Measurements from ENCODE around the gene APOA5.
A peak's percentile ranks its signal among the peaks of the same experiment; 100 is the strongest.

Gene APOA5

DNA sequence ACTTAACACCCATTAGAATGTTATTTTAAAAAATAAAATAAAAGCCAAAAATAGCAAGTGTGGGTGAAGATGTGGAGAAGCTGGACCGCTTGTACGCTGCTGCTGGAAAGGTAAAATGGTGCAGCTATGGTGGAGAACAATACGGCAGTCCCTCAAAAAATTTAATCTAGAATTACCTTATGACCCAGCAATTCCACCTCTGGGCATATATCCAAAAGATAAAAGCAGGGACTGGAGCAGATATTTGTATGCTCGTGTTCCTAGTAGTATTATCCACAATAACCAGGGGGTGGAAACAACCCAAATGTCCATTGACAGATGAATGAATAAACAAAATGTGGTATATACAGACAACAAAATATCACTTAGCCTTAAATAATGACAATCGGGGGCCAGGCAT, 6.1 kb upstream of the APOA5 start:
- Mint-ChIP-seq H3K4me1 (no peaks in the 10 kb centered on the region), H3K4me3 (no peak overlapping the region), H3K27ac (no peak overlapping the region), H3K27me3 (peaks cover 20 to 25% of the 10 kb centered on the region in 2 donors), H3K9me3 (no peaks in the 10 kb centered on the region), H3K36me3 (no peaks in the 10 kb centered on the region)
- DNase-seq (no peak), ATAC-seq (replicated peaks) (no peak)

DNA sequence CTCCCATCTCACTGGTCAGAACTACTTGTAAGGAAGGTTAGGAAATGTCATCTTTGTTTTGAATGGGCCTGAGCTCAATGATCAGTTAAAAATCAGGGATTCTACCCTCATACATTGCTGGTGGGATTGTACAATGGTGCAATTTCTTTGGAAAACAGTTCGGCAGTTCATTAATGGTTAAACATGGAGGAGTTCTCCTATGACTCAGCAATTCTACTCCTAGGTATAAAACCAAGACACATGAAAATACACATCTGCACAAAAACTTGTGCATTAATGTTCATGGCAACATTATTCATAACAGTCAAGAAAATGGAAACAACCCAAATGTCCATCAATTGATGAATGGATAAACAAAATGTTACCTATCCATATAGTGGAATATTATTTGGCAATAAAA, 4.9 kb upstream of the APOA5 start:
- DNase-seq = no peak

DNA sequence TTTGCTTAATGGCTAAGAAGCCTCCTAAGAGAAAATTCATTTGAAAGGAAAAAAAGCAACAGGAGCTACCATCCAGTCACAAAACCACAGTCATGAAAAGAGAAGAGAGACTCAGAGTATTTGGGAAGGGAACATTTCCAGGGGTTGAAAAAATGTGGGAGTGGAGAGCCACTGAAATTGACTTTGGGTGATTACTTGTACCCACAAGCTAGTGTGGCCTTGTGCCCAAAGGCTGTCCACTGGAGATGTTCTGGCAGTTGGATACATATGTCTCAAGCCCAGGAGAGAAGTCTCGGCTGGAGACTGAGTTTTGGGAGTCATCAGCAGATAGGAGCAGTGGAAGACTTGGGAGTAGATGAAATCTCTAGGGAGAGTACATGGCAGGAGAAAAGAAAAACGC, 3.2 kb upstream of the APOA5 start:
- peaks cover 19 to 21% of the 10 kb centered on the region in 2 donors for H3K27me3 Mint-ChIP-seq
- H3K9me3 Mint-ChIP-seq = no peaks in the 10 kb centered on the region
- no peak overlapping the region for H3K4me3 Mint-ChIP-seq
- no peaks in the 10 kb centered on the region for H3K36me3 Mint-ChIP-seq
- peaks cover 3 to 11% of the 10 kb centered on the region in 2 donors for H3K4me1 Mint-ChIP-seq
- no peak for DNase-seq
- ATAC-seq (replicated peaks) = no peak
- H3K27ac Mint-ChIP-seq = no peak overlapping the region

More for the DNA sequence above, 4.9 kb upstream of the APOA5 start:
- ATAC-seq (replicated peaks) = no peak
- Mint-ChIP-seq H3K27ac (no peak overlapping the region), H3K36me3 (no peaks in the 10 kb centered on the region), H3K9me3 (no peaks in the 10 kb centered on the region), H3K27me3 (peaks cover 17 to 18% of the 10 kb centered on the region in 2 donors), H3K4me3 (no peak overlapping the region), H3K4me1 (peaks cover 0 to under 1% of the 10 kb centered on the region in 2 donors)

DNA sequence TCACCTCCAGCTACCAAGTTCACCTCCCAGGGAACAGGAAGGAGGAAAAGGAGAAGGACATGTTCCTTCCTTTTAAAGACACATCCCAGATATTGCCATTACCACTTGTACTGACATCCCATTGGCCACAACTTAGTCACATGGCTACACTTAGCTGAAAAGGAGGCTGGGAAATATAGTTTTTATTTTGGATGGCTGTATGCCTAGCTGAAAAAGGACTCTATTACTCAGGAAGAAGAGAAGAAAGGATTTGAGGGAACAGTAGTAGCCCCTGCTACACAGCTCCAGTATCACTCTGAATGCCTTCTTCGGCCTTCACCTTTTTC, 2.1 kb upstream of the APOA5 start:
- ATAC-seq (replicated peaks) = no peak
- Mint-ChIP-seq H3K27ac (no peak overlapping the region), H3K4me3 (no peak overlapping the region), H3K4me1 (peaks cover 3 to 11% of the 10 kb centered on the region in 2 donors), H3K36me3 (no peaks in the 10 kb centered on the region), H3K9me3 (no peaks in the 10 kb centered on the region), H3K27me3 (peaks cover 8 to 10% of the 10 kb centered on the region in 2 donors)
- DNase-seq = no peak

DNA sequence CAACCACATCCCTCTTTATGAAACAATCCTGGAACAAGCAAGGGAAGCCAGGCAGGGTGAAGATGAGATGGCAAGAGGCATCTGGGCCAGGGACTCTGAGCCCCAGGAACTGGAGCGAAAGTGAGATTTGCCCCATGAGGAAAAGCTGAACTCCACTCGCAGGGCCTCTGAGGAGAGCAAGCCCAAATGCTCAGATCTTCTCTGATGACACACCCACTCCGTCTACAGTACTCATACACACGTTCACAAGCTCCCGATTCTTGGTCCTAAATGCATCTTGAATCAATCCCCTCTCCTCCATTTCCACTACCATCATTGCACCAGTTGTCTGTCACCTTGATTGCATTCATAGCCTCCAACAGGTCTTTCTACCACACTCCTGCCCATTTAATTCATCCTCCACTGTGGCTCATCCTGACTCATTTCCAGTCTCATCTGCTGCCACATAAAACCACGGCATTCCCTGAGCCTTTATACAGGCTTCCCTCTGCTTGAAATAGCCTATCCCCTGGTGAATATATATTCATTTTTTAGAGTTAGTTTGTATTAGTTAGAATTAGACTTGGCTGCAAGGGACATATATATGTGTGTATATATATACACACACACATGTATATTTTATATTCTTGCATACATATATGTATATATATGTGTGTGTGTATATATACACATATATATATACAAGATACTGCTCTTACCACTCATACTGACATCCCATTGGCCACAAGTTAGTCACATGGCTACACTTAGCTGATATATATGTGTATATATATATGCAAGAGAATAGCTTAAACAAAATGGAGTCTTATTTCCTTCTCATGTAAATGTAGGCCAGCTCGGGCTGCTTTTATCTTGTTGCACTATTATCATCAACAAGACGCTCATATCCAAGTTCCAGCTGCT, 1.4 kb upstream of the APOA5 start:
- no peaks in the 10 kb centered on the region for H3K9me3 Mint-ChIP-seq
- ATAC-seq (replicated peaks) (no peak), DNase-seq (no peak)
- peaks cover 8 to 18% of the 10 kb centered on the region in 2 donors for H3K4me1 Mint-ChIP-seq
- no peak overlapping the region for H3K27ac Mint-ChIP-seq
- no peak overlapping the region for H3K4me3 Mint-ChIP-seq
- H3K36me3 Mint-ChIP-seq = no peaks in the 10 kb centered on the region
- H3K27me3 Mint-ChIP-seq = peaks cover 7 to 10% of the 10 kb centered on the region in 2 donors

DNA sequence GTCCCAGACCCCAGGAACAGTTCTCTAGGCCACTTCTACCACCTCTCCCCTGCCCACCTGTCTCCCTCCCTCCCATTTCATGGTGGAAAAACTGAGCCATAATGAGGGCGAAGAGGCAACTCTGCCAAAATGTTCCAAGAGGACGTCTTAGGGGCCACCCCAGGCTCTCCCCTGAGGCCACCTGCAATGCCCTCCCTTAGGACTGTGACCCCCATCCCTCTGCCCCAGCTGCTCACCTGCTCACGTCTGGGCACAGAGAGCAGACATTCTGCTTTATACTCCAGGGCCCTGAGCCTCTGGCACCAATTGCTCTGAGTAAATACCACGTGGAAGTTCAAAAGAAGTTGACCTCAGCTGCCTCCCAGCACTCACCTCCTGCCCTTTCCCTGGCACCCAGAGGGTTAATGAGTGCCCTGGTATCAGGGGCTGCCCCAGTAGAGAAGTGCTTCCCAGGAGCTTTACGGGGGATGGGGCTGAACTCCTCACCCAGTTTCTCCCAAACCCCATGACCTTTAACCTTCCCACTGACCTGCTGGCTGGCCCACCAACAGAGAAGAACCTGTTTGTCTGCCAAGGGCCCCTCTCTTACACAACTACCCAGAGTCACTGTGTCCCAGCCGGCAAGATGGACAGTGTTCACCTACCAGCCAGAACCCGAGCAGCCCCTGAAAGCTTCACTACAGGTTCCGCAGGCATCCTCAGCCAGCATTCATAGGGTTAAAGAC, 627 bp upstream of the APOA5 start:
- no peaks in the 10 kb centered on the region for H3K9me3 Mint-ChIP-seq
- H3K4me1 Mint-ChIP-seq = peaks cover 8 to 21% of the 10 kb centered on the region in 2 donors
- H3K27ac Mint-ChIP-seq = no peak overlapping the region
- no peak overlapping the region for H3K4me3 Mint-ChIP-seq
- H3K36me3 Mint-ChIP-seq = peaks cover 0 to 3% of the 10 kb centered on the region in 2 donors
- DNase-seq = no peak
- peaks cover 7 to 10% of the 10 kb centered on the region in 2 donors for H3K27me3 Mint-ChIP-seq
- ATAC-seq (replicated peaks) = no peak

DNA sequence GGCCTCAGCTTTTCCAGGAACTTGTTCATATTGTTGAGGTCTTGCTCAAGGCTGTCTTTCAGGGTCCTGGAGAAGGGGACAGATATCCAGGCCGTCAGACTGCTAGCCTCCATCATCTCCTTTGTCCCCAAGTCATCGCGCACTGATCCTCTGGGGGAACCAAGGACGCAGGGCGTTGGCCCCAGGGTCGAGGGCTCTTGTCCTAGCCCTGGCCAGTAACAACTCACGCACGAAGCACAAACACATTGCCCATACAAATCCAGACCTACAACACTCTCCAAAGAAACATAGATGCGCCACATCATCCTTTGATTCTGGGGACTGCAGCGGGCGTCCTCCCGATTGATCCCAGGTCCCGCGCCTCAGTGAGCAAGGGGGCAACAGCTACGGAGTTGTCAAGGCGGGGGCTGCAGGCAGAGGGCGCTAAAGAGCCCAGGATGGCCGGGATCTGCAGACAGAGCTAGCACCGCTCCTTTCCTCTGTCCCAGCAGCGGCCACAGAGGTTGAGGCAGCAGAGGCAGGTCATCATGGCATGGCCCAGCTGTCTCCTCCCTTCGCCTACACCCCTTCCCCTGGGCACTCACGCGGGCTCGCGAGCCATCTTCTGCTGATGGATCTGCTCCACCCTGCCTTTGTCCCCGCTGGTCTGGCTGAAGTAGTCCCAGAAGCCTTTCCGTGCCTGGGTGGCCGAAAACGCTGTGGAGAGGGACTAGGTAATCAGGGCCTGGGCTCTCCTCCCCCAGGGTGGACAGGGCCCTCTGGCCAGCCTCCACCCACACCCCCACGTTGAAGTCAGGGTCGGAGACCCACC, 472 bp downstream of the APOA5 start:
- peak; percentile 44 for DNase-seq
- Mint-ChIP-seq H3K27me3 (peaks cover 7 to 10% of the 10 kb centered on the region in 2 donors), H3K27ac (no peak overlapping the region), H3K9me3 (no peaks in the 10 kb centered on the region), H3K36me3 (peaks cover 3 to 12% of the 10 kb centered on the region in 2 donors), H3K4me3 (peak overlapping the region in 1 of 2 donors; percentile 19), H3K4me1 (peaks cover 13 to 30% of the 10 kb centered on the region in 2 donors)
- peak; percentile 49 to 56 for ATAC-seq (replicated peaks)

DNA sequence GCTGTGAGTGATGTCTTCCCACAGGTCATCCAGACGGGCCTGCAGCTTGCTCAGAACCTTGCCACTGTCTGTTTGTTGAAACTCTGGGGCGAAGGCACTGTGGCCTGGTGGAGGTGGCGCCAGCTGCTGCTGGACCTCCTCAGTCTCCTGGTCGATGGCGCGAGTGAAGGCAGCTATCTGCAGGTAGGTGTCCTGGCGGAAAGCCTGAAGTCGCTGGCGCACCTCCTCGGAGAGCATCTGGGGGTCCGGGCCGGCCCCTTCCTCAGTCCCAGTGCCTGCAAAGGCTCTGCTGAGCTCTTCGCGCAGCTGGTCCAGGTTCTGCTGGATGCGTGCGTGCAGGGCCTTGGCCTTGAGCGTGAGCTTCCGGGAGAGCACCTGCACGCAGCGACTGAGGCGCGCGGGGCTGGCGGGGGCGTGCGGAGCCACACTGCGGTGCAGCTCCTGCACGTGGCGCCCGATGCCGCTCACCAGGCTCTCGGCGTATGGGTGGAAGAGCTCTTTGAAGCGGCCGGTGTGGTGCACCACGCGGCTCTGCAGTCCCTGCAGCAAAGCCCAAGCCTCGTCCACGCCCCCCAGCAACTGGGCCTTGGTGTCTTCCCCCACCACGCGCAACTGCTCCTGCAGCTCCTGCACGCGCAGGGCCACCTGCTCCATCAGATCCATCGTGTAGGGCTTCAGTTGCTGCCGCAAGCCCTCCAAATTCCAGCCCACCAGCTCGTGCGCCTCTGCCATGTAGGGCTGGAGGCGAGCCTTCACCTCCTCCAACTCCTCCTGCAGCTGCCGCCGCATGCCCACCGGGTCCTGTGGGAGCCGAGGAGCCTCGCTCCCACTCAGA, 1.3 kb downstream of the APOA5 start:
- H3K4me1 Mint-ChIP-seq = peaks cover 14 to 33% of the 10 kb centered on the region in 2 donors
- no peak for DNase-seq
- H3K4me3 Mint-ChIP-seq = no peak overlapping the region
- H3K9me3 Mint-ChIP-seq = no peaks in the 10 kb centered on the region
- peaks cover 5 to 17% of the 10 kb centered on the region in 2 donors for H3K36me3 Mint-ChIP-seq
- no peak overlapping the region for H3K27ac Mint-ChIP-seq
- peaks cover 7 to 10% of the 10 kb centered on the region in 2 donors for H3K27me3 Mint-ChIP-seq
- no peak for ATAC-seq (replicated peaks)

DNA sequence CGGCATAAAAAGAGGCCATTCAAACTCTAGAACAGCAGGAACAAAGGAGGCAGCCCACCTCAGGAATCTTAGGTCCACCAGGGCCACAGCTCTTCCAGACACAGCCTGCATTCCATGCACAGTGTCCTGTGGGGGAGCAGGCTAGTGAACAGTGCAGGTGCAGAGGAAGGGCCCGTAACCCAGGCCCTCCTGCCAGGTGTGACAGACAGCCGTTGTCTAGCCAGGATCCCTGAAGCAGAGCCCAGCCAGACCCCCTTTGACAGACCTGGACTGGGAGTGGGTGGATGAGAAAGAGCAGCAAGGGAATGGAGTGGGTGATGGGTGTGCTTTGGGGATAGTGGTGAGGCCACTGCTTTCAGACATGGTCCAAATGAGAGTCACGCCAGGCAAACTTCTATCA, 2.7 kb downstream of the APOA5 start:
- peaks cover 19 to 31% of the 10 kb centered on the region in 2 donors for H3K36me3 Mint-ChIP-seq
- ATAC-seq (replicated peaks) (no peak), DNase-seq (no peak)
- no peaks in the 10 kb centered on the region for H3K9me3 Mint-ChIP-seq
- peaks cover 7 to 10% of the 10 kb centered on the region in 2 donors for H3K27me3 Mint-ChIP-seq
- H3K27ac Mint-ChIP-seq = no peak overlapping the region
- peak overlapping the region in 1 of 2 donors; percentile 96 for H3K4me3 Mint-ChIP-seq
- peaks cover 19 to 39% of the 10 kb centered on the region in 2 donors for H3K4me1 Mint-ChIP-seq

DNA sequence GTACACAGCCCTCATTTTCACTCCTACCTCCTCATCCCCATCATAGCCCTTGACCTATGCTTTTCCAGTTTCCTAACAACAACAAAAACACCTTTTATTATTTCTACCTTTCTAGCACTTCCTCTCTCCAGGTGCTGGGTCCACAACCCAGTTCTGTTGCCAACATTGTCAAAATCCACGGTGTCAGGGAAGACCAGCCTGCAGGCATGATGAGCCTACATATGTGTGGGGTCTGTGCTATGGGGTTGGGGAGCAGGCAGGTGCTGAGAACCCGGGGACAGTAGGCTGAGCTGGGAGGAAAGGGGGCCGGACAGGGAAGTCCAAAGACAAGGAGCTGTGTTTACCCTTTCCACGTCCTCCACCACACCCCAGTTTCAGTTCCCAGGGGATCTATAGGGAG, 3.1 kb downstream of the APOA5 start:
- Mint-ChIP-seq H3K4me1 (peaks cover 19 to 39% of the 10 kb centered on the region in 2 donors), H3K27ac (peak overlapping the region; percentile 98), H3K4me3 (peak overlapping the region; percentile 95 to 96)

DNA sequence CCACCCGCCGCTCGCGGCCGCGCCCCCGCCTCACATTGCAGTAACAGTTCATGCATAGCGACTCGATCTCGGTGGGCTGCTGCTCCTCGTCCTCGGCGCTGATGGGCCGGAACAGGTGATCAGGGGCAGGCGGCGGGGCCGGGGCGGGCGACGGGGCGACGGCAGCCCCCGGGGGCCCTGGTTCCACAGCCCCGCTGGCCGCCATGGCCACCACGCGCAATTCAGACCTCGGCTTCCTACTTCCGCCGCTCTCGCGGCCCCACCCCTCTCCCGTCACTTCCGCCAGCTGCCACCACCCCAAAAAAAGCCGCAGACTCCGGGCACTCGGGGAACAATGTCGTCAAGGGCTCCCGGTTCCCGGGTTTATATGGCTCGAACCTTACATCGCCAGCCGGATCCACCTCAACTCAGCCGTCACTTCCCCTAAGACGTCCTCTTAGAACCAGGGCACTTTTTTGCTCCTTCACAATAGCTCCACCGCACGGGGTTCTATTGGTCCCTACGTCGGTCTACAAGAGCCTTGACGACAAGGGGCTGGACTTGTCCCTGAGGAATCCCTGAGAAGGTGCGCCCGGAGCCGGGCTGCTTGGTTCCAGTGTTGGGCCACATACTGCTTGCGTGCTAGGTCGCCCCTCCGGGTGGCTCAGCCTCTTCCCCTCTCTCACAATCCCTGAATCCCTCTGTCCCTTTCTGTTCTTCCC, 3.7 kb downstream of the APOA5 start, which contains the start of gene ZPR1:
TSS of gene ZPR1 (minus strand) at position 238 of the 701 bp plus-strand sequence. CDS start at position 205, 33 bp downstream.
- ATAC-seq (replicated peaks) (peak; percentile 91 to 94), DNase-seq (peak; percentile 72)
- Mint-ChIP-seq H3K4me3 (peak within 1 kb of the TSS; percentile 95 to 96), H3K9me3 (no peaks in the 10 kb centered on the region), H3K27ac (peak within 1 kb of the TSS; percentile 98), H3K4me1 (peaks cover 19 to 39% of the 10 kb centered on the region in 2 donors), H3K36me3 (peaks cover 26 to 38% of the 10 kb centered on the region in 2 donors), H3K27me3 (peaks cover 7 to 10% of the 10 kb centered on the region in 2 donors)

More for the DNA sequence above, 3.1 kb downstream of the APOA5 start:
- no peak for DNase-seq
- Mint-ChIP-seq H3K36me3 (peaks cover 20 to 32% of the 10 kb centered on the region in 2 donors), H3K27me3 (peaks cover 7 to 10% of the 10 kb centered on the region in 2 donors), H3K9me3 (no peaks in the 10 kb centered on the region)
- no peak for ATAC-seq (replicated peaks)

DNA sequence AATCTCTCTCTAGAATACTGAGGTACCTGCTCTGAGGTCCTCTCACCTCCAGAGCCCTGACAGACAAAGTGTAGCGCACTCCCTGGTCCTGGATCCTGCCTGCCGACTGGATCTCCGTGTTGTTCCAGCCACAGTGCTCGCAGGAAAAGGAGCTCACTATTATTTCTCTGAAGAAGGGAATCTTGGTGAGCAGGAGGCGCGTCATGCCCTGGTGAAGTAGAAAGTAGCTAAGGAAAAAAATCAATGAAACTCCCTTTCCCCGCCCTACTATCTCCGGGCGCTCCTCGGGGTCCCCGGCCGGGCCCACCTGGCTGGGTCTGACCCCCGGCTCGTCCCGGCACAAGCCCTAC, 4.3 kb downstream of the APOA5 start:
- Mint-ChIP-seq H3K4me1 (peaks cover 19 to 39% of the 10 kb centered on the region in 2 donors), H3K27ac (peak overlapping the region; percentile 90)
- peak; percentile 10 to 17 for ATAC-seq (replicated peaks)

DNA sequence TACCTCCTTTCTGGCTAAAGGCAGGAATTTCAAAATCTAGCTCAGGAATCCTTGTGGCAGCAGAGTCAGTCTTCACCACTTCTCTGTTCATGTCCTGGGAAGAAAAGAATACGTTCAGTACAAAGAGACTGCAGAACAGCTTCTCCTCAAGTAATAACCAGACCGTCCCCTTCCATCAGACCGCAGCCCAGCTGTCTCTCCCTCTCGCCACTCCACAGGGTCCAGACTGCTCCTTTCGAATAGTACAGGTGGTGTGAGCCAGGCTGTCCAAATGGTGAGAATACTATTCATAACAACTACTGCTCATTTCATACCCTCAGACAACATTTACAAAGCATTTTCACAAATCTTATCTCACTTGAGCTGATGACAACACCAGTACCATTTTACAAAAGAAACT, 4.7 kb downstream of the APOA5 start:
- ATAC-seq (replicated peaks) = no peak
- peak overlapping the region; percentile 90 for H3K27ac Mint-ChIP-seq
- H3K4me1 Mint-ChIP-seq = peaks cover 19 to 39% of the 10 kb centered on the region in 2 donors
- no peak for DNase-seq
- peak overlapping the region; percentile 95 to 96 for H3K4me3 Mint-ChIP-seq
- H3K36me3 Mint-ChIP-seq = peaks cover 33 to 48% of the 10 kb centered on the region in 2 donors
- H3K27me3 Mint-ChIP-seq = peaks cover 7 to 10% of the 10 kb centered on the region in 2 donors
- no peaks in the 10 kb centered on the region for H3K9me3 Mint-ChIP-seq

More for the DNA sequence above, 4.3 kb downstream of the APOA5 start:
- no peak for DNase-seq
- Mint-ChIP-seq H3K27me3 (peaks cover 7 to 10% of the 10 kb centered on the region in 2 donors), H3K36me3 (peaks cover 29 to 44% of the 10 kb centered on the region in 2 donors), H3K4me3 (peak overlapping the region; percentile 95 to 96), H3K9me3 (no peaks in the 10 kb centered on the region)
